Panc1 (cell line): ENCODE results near the gene POLRMT.

Experiments used
- CTCF ChIP-seq: fragments of 450-650 bp; IDR thresholded peaks from 2 replicates; pipeline ENCODE4 v1.5.1; 2017; ENCODE audit warnings: mild to moderate bottlenecking
- REST ChIP-seq, 2 experiments: IDR thresholded peaks; 2 replicates each; pipeline ENCODE4 v1.6.1; 2011 to 2012; ENCODE audit warnings: low read depth in 2 of 2, control low read depth in 1 of 2, low read length in 1 of 2, mild to moderate bottlenecking in 1 of 2, moderate library complexity in 1 of 2; ENCODE audit not compliant: insufficient read depth in 1 of 2
- TCF7L2 ChIP-seq: IDR thresholded peaks from 2 replicates; pipeline ENCODE4 v1.6.1; 2011; ENCODE audit warnings: mild to moderate bottlenecking, low read depth, low read length, inconsistent platforms

GRCh38 chr19:574658-575526 is 58.4 kb downstream of the POLRMT start:
- TF ChIP-seq TCF7L2, result no peak
- TF ChIP-seq REST (IDR thresholded peaks at IDR 0.05; ENCODE audit: insufficient read depth in 1 of 2, low read depth in 2 of 2, low read length in 1 of 2), result no peak
- no peak for TF ChIP-seq CTCF
